HFF-Myc (cell line): ENCODE results near the gene PCDH1.

Source experiments
- DNase-seq: peaks from one replicate; pipeline ENCODE4 v3.0.0-alpha.2; 2011; ENCODE audit warnings: low read depth; ENCODE audit errors: extremely low read depth
- H3K4me3 ChIP-seq: replicated peaks from 2 replicates; pipeline ENCODE4 v1.5.1; 2011; ENCODE audit warnings: low read depth, mild to moderate bottlenecking, control low read depth, low read length
- CTCF ChIP-seq: IDR thresholded peaks from 2 replicates; pipeline ENCODE4 v1.5.1; 2012; ENCODE audit warnings: mild to moderate bottlenecking, low read depth, low read length, control low read depth; ENCODE audit errors: missing control alignments

The PCDH1 gene

GRCh38 chr5:141805874-141806595 lies 72.2 kb downstream of the PCDH1 start:
- no peak for TF ChIP-seq CTCF
- no peak for DNase-seq
- no peak overlapping the region for H3K4me3 ChIP-seq

- no peak for DNase-seq
- no peak for TF ChIP-seq CTCF
Observed at GRCh38 chr5:141804475-141804874, 73.7 kb downstream of the PCDH1 start.

More at GRCh38 chr5:141804475-141804874, 73.7 kb downstream of the PCDH1 start:
- H3K4me3 ChIP-seq, result no peak overlapping the region
